22Rv1 (cell line): ENCODE data around the gene ERI3.

Experiments
- CTCF ChIP-seq: fragments of 450-650 bp; IDR thresholded peaks from 2 replicates; pipeline ENCODE4 v1.5.1; 2017; ENCODE audit warnings: mild to moderate bottlenecking
- ZFX ChIP-seq: fragments of 450-650 bp; IDR thresholded peaks from 2 replicates; pipeline ENCODE4 v1.6.1; 2017; ENCODE audit warnings: antibody characterized with exemption, borderline replicate concordance

GRCh38 chr1:44243782-44244495, 111.1 kb downstream of the ERI3 start:
- TF ChIP-seq CTCF (no peak), ZFX (no peak)
